22Rv1 (cell line): ENCODE data around the gene SPSB2.

Source experiments
- CTCF ChIP-seq: fragments of 450-650 bp; IDR thresholded peaks from 2 replicates; pipeline ENCODE4 v1.5.1; 2017; ENCODE audit warnings: mild to moderate bottlenecking
- ZFX ChIP-seq: fragments of 450-650 bp; IDR thresholded peaks from 2 replicates; pipeline ENCODE4 v1.6.1; 2017; ENCODE audit warnings: antibody characterized with exemption, borderline replicate concordance

- no peak for TF ChIP-seq CTCF
- TF ChIP-seq ZFX, result no peak
Measured at GRCh38 chr12:6860116-6860515, 13.0 kb downstream of the SPSB2 start.
